SU-DHL-6 (cell line): ENCODE results near the gene PIK3C2B.
"Not testable (repeated sequence)": the region's sequence is repeated elsewhere in the genome, so short reads cannot be mapped to it uniquely, and the experiment has no call there.

Source experiments
- CTCF ChIP-seq: fragments of 200-600 bp; sonication (generic); IDR thresholded peaks from one replicate; pipeline ENCODE4 v1.5.1; 2017; ENCODE audit warnings: antibody characterized with exemption, mild to moderate bottlenecking, low read length, moderate library complexity; ENCODE audit not compliant: insufficient read depth, poor library complexity, severe bottlenecking
- EZH2phosphoT487 ChIP-seq: fragments of 200-600 bp; sonication (generic), shearing (Covaris generic); conservative IDR thresholded peaks from 2 replicates; pipeline ENCODE4 v1.6.1; 2018; ENCODE audit warnings: mild to moderate bottlenecking, antibody characterized with exemption, low read length, moderate library complexity, mixed read lengths

- not testable (repeated sequence) for TF ChIP-seq EZH2phosphoT487, CTCF
Measured at GRCh38 chr1:204517382-204517781, 22.8 kb upstream of the PIK3C2B start.
